Natural killer cell (primary cell): ENCODE results near the gene CLEC4M. TPM values are rescaled to one million over a fixed set of nuclear protein-coding genes. Genes with fewer than 3 reads are reported as not detected.
"Not testable (repeated sequence)": the region's sequence is repeated elsewhere in the genome, so short reads cannot be mapped to it uniquely, and the experiment has no call there.

Source experiments
- ATAC-seq, 3 donors: fragments of 150-1000 bp in 2 of 3; fragments of 200-7000 bp in 1 of 3; cut with Tn5 transposase; 1 replicate in 1 of 3; 2 replicates in 2 of 3; pipeline ENCODE4 v1.10.0; 2021; ENCODE audit warnings: mild to moderate bottlenecking in 2 of 3, moderate library complexity in 2 of 3
- DNase-seq, 2 donors: peaks; one replicate each; pipeline versions ENCODE4 v3.0.0 to v3.0.0-alpha.2; 2013 to 2021; ENCODE audit warnings: mixed read lengths in 1 of 2
- H3K27ac ChIP-seq: one replicate; pipeline ENCODE4 v1.5.1; 2013; ENCODE audit warnings: mild to moderate bottlenecking, low read length
- H3K27me3 ChIP-seq: one replicate; pipeline ENCODE4 v1.6.1; 2013; ENCODE audit warnings: low read length; ENCODE audit not compliant: control insufficient read depth, insufficient read depth
- H3K36me3 ChIP-seq: one replicate; pipeline ENCODE4 v1.6.1; 2013; ENCODE audit warnings: low read length; ENCODE audit not compliant: control insufficient read depth, insufficient read depth
- H3K4me1 ChIP-seq: one replicate; pipeline ENCODE4 v1.6.1; 2013; ENCODE audit warnings: low read length; ENCODE audit not compliant: control insufficient read depth, insufficient read depth
- H3K4me3 ChIP-seq: one replicate; pipeline ENCODE4 v1.5.1; 2013; ENCODE audit warnings: low read length
- H3K9me3 ChIP-seq: one replicate; pipeline ENCODE4 v1.6.1; 2013; ENCODE audit warnings: low read length; ENCODE audit not compliant: control insufficient read depth, insufficient read depth
- H3K27ac Mint-ChIP-seq, 2 donors: one replicate each; pipeline ENCODE4 v1.8.0; 2022; ENCODE audit warnings: mild to moderate bottlenecking in 2 of 2, mixed read lengths in 2 of 2, moderate library complexity in 1 of 2
- H3K27me3 Mint-ChIP-seq, 2 donors: one replicate each; pipeline ENCODE4 v1.8.0; 2022; ENCODE audit warnings: low read depth in 2 of 2, mixed read lengths in 2 of 2
- H3K36me3 Mint-ChIP-seq: one replicate; pipeline ENCODE4 v1.8.0; 2022; ENCODE audit warnings: mixed read lengths
- H3K4me1 Mint-ChIP-seq, 2 donors: one replicate each; pipeline ENCODE4 v1.8.0; 2022; ENCODE audit warnings: mixed read lengths in 2 of 2
- H3K4me3 Mint-ChIP-seq: one replicate; pipeline ENCODE4 v1.8.0; 2022; ENCODE audit warnings: mild to moderate bottlenecking, moderate library complexity, mixed read lengths
- H3K9me3 Mint-ChIP-seq, 2 donors: one replicate each; pipeline ENCODE4 v1.8.0; 2022; ENCODE audit warnings: mixed read lengths in 2 of 2
- WGBS: methylation state at CpG from one replicate; pipeline ENCODE4 v1.1.7; 2013; ENCODE audit warnings: missing lambda C conversion rate; ENCODE audit not compliant: insufficient coverage; 5-methylcytosine and 5-hydroxymethylcytosine counted together
- intact Hi-C: fragments of 100-400 bp; cut with micrococcal nuclease; formaldehyde crosslinking; loops from one replicate; pipeline ENCODE4 v1.14.2; 2022
- total RNA-seq, 4 donors: library from RNA; stranded (reverse); fragments of 120-200 nt in 1 of 4; gene quantifications; one replicate each; pipeline versions ENCODE4 v1.2.3 to v1.2.4, GENCODE V29; 2013 to 2022
- TF ChIP-seq, protein P1 (sequence below): fragments of 200-600 bp; IDR thresholded peaks from one replicate; pipeline ENCODE4 v1.8.0; 2022; ENCODE audit warnings: antibody characterized with exemption

CLEC4M gene
- total RNA-seq, 3 donors from 2014 or later (not counting 1 experiment from before 2014, with no cell fraction given): not detected

DNA sequence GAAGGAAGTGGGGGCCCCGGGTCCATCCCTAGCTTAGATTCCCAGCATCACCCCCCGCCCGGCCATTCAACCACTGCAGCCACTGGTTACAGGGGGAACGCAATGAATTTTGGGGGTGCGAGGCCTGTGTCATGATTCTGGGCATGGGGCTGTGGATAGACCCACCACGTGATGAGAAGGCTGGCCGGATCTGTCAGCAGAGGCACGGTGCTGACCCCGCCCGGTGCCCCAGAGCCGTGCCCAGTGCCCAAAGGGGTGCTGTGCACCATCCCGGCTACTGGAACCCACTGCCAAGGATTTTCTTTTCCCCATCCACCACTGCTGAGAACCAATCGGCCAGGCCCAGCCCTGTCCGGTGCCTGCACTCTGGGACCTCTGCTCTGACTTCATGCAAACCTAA, 27.4 kb downstream of the CLEC4M start:
- DNase-seq: no peak
- H3K36me3 ChIP-seq: no peaks in the 10 kb centered on the region
- H3K27me3 ChIP-seq: peaks cover 11% of the 10 kb centered on the region
- H3K36me3 Mint-ChIP-seq: no peaks in the 10 kb centered on the region
- H3K4me1 ChIP-seq: peaks cover 7% of the 10 kb centered on the region
- ATAC-seq: no peak
- H3K9me3 Mint-ChIP-seq: peaks cover 0 to 3% of the 10 kb centered on the region in 2 donors
- H3K27ac Mint-ChIP-seq: no peak overlapping the region
- peaks cover 3% of the 10 kb centered on the region for H3K9me3 ChIP-seq
- H3K4me3 ChIP-seq: no peak overlapping the region
- intact Hi-C loops: no loop called here
- 86% methylated on average over 14 of the region's 14 CpGs for WGBS
- peaks cover 26 to 39% of the 10 kb centered on the region in 2 donors for H3K27me3 Mint-ChIP-seq
- H3K27ac ChIP-seq: no peak overlapping the region
- TF ChIP-seq, protein P1, sequence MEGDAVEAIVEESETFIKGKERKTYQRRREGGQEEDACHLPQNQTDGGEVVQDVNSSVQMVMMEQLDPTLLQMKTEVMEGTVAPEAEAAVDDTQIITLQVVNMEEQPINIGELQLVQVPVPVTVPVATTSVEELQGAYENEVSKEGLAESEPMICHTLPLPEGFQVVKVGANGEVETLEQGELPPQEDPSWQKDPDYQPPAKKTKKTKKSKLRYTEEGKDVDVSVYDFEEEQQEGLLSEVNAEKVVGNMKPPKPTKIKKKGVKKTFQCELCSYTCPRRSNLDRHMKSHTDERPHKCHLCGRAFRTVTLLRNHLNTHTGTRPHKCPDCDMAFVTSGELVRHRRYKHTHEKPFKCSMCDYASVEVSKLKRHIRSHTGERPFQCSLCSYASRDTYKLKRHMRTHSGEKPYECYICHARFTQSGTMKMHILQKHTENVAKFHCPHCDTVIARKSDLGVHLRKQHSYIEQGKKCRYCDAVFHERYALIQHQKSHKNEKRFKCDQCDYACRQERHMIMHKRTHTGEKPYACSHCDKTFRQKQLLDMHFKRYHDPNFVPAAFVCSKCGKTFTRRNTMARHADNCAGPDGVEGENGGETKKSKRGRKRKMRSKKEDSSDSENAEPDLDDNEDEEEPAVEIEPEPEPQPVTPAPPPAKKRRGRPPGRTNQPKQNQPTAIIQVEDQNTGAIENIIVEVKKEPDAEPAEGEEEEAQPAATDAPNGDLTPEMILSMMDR: no peak
- H3K4me3 Mint-ChIP-seq: no peak overlapping the region
- H3K4me1 Mint-ChIP-seq: peaks cover 0 to 5% of the 10 kb centered on the region in 2 donors

DNA sequence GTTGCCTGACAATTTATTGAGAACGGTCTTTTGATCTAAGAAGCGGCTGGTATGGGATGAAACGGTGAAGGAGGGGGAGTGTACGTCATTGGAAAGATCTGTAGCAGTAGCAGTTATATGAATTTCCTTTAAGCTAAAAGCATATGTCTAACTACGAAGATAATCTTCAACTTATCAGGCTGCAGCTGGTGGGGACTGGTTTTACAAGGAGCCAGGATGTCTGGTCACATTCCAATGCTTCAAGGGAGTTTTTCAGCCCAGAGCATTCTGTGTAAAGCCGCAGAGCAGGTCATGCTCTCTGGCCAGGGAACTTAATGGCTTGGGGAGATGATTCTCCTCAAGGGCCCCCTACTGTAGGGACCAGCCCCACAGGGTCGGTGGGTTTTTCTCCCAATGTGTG, 29.2 kb downstream of the CLEC4M start:
- peaks cover 21 to 31% of the 10 kb centered on the region in 2 donors for H3K27me3 Mint-ChIP-seq
- Histone ChIP-seq H3K36me3 (no peaks in the 10 kb centered on the region), H3K4me3 (no peak overlapping the region), H3K4me1 (peaks cover 7% of the 10 kb centered on the region), H3K27me3 (peaks cover 11% of the 10 kb centered on the region), H3K9me3 (peaks cover 3% of the 10 kb centered on the region), H3K27ac (no peak overlapping the region)
- peaks cover 0 to 3% of the 10 kb centered on the region in 2 donors for H3K4me1 Mint-ChIP-seq
- TF ChIP-seq, protein P1: no peak
- H3K4me3 Mint-ChIP-seq: no peak overlapping the region
- DNase-seq: no peak
- no peak overlapping the region for H3K27ac Mint-ChIP-seq
- intact Hi-C loops: no loop called here
- H3K36me3 Mint-ChIP-seq: no peaks in the 10 kb centered on the region
- no peak for ATAC-seq
- H3K9me3 Mint-ChIP-seq: peaks cover 0 to 3% of the 10 kb centered on the region in 2 donors
- 74% methylated on average over 7 of the region's 7 CpGs for WGBS

DNA sequence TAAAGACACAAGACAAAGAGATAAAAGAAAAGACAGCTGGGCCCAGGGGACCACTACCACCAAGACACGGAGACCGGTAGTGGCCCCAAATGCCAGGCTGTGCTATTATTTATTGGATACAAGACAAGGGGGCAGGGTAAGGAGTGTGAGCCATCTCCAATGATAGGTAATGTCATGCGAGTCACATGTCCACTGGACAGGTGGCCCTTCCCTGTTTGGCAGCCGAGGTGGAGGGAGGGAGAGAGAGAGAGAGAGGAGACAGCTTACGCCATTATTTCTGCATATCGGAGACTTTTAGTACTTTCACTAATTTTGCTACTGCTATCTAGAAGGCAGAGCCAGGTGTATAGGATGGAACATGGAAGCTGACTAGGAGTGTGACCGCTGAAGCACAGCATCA, 29.7 kb downstream of the CLEC4M start:
- H3K27ac ChIP-seq, H3K27ac Mint-ChIP-seq: not testable (repeated sequence)

DNA sequence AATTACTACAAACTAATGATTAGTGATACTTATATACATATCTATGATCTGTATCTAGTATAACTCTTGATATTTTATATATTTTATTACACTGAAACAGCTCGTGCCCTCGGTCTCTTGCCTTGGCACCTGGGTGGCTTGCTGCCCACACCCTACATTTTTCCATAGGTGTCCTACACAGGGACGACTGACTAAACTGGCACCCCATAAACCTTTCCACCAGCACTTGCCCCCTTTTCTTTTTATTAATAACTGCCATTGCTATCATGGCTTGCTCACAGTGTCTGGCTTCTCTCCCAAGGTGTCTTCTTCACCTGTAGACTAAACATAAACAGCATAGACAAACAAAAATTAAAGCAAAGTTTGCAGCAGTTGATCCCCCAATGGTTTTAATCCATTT, 30.4 kb downstream of the CLEC4M start:
- TF ChIP-seq, protein P1: no peak
- Mint-ChIP-seq H3K4me3 (no peak overlapping the region), H3K36me3 (no peaks in the 10 kb centered on the region), H3K9me3 (peaks cover 0 to 3% of the 10 kb centered on the region in 2 donors), H3K4me1 (no peaks in the 10 kb centered on the region), H3K27ac (no peak overlapping the region), H3K27me3 (peaks cover 18 to 25% of the 10 kb centered on the region in 2 donors)
- Histone ChIP-seq H3K27me3 (peaks cover 6% of the 10 kb centered on the region), H3K4me3 (no peak overlapping the region), H3K9me3 (peaks cover 3% of the 10 kb centered on the region), H3K4me1 (peaks cover 7% of the 10 kb centered on the region), H3K27ac (no peak overlapping the region), H3K36me3 (no peaks in the 10 kb centered on the region)
- intact Hi-C loops: no loop called here
- no peak for ATAC-seq
- WGBS: 84% methylated on average over 3 of the region's 3 CpGs
- DNase-seq: no peak

More for the DNA sequence above, 29.7 kb downstream of the CLEC4M start:
- H3K4me3 Mint-ChIP-seq, H3K4me3 ChIP-seq, H3K36me3 Mint-ChIP-seq, H3K9me3 Mint-ChIP-seq, DNase-seq, H3K27me3 ChIP-seq, H3K36me3 ChIP-seq, ATAC-seq, H3K9me3 ChIP-seq, H3K4me1 Mint-ChIP-seq, intact Hi-C loops, H3K4me1 ChIP-seq: not testable (repeated sequence)
- peaks cover 21 to 29% of the 10 kb centered on the region in 2 donors for H3K27me3 Mint-ChIP-seq
- WGBS: over 99% methylated on average over 7 of the region's 7 CpGs
